ENCODE data around the gene MRPL14.
"Not testable (repeated sequence)": the region's sequence is repeated elsewhere in the genome, so short reads cannot be mapped to it uniquely, and the experiment has no call there.

The MRPL14 gene

DNA sequence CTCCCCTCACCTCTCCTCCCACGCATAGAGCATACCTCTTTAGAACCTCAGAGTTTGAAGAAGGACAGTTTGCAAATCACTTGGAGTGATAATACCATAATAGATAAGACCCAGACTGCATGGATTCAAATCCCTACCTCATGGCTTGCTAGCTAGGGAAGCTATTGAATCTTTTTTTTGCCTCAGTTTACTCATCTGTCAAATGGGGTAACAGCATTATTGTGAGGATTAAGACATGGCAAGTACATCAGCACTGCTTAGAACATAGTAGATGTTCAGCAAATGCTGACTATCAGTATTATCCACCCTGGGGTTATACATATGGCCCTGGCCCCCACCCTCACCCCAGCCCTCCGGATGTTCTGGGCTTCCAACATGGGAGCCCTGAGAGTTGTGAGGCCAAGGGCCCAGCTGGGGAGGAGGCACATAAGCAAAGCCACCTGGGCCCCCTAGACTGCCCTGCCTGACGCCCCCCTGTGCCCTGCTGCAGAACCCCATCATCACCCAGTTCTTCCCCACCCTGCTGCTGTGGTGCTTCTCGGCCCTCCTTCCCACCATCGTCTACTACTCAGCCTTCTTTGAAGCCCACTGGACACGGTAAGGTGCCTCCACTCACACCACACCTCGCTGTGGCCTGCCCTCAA, 22.2 kb upstream of the MRPL14 start:
- no peak for DNase-seq (ENCODE audit: low read depth)

DNA sequence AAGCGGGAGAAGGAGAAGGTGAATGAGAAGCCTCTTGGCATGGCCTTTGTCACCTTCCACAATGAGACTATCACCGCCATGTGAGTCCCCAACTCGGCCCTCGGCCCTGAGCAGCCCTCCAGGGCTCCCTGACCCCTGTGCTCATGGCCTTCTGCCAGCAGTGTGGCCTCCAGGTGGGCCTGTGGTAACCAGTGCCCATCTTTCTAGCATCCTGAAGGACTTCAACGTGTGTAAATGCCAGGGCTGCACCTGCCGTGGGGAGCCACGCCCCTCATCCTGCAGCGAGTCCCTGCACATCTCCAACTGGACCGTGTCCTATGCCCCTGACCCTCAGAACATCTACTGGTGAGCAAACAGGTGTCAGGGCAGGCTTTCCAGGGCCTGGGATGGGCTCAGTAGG, 21.1 kb upstream of the MRPL14 start:
- DNase-seq (ENCODE audit: low read depth): no peak

DNA sequence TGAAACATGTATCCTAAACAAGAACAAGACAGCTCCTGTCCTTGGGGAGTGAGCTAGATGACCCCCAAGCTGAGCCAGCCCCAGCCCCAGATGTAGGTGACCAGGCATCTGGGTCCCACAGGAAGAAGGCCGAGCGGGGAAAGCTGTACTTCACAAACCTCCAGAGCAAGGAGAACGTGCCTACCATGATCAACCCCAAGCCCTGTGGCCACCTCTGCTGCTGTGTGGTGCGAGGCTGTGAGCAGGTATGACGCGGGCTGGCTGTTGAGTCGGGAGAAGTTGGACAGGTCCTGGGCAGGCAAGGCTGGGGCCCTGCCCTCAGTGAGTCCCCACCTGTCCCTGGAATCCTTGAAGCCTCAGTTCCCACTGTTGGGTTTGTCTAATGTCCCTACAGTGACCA, 20.0 kb upstream of the MRPL14 start:
- no peak for DNase-seq (ENCODE audit: low read depth)

DNA sequence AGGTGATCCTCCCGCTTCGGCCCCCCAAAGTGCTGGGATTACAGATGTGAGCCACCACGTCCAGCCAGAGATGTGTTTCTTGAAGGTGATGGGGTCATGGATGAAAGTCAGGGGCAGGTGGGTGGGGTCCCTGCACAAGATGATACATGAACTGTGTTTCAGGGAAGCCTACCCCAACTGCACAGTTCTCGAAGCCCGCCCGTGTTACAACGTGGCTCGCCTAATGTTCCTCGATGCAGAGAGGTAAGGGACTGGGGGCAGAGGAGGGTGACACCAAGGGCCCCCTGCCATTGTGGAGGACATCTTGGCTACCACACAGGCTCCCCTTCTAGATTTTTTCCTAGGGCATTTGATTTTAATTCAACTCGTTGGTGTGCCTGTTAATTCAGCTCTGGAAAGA, 19.4 kb upstream of the MRPL14 start:
- DNase-seq (ENCODE audit: low read depth): no peak

DNA sequence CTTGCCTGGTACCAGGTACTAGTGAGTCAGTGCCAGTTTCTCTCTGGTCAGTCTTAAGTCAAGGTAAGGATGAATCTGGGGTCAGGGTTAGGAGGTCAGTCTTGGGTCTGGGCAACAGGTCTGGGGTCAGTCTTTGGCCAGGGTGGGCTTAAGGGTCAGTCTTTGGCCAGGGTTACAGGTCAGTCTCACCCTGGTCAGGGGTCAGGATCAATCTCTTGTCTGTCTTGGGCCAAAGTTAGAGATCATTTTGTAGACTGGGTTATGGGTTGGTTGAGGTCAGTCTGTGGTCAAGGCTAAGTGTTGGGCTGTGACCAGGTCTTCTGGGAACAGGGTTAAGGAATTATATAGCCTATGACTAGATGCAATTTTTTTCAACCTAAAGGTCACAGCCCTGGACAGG, 18.6 kb upstream of the MRPL14 start:
- no peak for DNase-seq (ENCODE audit: low read depth)

DNA sequence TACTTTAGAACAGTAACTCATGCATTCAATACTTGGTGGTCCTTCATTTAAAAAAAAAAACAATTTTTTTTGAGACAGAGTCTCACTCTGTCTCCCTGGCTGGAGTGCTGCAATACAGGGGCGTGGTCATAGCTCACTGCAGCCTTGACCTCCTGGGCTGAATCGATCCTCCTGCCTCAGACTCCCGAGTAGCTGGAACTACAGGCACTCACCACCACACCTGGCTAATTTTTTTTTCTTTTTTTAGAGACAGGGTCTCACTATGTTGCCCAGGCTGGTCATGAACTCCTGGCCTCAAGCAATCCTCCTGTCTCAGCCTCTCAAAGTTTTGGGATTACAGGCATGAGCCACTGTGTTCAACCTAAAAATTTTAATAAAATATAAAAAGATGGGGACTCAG, 17.3 kb upstream of the MRPL14 start:
- not testable (repeated sequence) for DNase-seq (ENCODE audit: low read depth)

DNA sequence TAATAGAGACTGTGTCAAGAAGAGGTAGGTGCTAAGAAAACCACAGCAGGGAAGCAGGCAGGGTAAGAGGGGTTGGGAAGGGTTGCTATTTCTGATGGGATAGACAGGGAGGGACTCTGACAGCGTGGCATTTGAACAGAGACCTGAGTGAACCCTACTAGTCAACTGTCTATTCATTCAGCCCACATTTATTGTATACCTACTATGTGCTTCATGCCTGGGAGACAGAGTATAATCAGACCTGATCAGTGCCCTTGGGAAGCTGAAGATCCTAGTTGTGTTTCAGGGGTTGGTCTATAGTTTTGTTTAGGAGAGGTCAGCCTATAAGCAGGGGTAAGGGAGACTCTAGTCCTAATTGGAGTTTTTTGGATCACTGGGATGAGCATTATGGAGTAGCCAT, 16.5 kb upstream of the MRPL14 start:
- DNase-seq (ENCODE audit: low read depth): no peak

DNA sequence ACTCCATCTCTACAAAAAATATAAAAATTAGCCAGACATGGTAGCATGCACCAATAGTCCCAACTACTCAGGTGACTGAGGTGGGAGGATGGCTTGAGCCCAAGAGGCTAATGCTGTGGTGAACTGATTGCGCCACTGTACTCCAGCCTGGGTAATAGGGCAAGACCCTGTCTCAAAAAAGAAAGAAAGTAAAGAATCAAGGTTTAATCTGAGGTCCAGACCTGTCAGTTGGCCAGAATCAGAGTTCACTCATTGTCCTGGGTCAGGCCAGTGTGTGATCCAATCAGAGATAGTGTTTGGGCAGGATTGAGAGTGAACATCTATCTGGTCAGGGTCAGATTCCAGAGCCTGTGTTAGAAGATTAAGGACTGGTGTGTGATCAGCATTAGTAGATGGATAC, 15.6 kb upstream of the MRPL14 start:
- no peak for DNase-seq (ENCODE audit: low read depth)

DNA sequence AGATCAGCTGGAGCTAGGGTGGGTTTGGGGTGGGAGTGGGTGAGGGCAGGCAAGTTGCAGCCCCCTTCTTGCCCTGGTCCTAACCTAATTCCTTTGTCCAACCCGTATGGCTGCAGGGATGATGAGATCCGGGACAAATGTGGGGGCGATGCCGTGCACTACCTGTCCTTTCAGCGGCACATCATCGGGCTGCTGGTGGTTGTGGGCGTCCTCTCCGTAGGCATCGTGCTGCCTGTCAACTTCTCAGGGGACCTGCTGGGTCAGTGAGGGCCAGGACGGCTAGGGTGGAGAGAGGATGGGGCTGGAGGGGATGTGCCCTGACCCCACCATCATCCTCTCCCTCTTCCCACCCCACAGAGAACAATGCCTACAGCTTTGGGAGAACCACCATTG, 12.1 kb upstream of the MRPL14 start:
- DNase-seq (ENCODE audit: low read depth): no peak

DNA sequence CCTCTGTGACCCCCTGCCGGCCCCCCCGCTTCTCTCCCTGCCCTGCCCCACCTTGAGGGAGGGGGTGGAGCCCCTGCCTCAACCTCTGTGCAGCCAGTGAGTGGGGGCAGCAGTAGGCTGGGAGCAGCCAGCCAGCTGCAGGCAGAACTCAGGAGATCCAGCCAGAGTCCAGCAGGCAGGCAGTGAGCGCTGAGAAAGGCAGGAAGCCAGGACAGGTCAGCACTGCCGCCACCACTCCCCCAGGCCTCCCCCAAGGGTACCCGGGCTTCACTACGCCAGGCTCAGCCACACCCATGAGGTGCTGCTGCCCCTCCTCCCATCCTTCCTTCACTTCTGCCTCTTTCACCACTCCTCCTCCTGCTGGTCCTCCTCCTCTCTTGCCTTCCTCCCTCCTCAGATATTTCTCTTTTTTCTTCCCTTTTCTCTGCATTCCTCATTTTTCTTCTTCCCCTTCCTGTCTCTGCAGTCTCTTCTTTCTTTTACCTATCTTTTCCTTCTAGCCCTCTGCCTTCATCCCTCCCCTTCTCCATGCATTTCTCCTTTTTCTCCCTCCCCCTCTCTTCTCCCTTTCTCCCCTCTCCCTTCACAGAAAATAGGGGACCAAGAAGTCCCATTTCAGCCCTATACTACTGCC, 11.6 kb upstream of the MRPL14 start:
- DNase-seq (ENCODE audit: low read depth): no peak

DNA sequence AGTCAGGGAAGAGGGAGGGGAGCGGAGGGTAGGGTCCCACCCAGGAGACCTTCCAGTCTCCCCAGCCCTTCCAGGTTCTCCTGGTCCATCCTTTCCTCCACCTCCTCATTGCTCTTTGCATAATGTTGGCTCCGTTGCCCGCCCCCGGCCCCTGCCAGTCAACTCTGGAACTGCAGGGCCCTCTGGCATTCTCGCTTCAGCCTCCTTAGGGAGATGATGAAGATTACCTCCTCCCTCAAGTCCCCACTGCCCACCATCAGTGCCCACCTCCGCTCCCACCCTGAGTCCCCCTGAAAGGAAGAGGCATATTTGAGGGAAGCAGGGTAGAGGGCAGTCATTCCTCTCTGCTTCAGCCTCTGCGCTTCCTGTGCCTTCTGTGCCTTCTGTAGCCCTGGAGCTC, 8.6 kb upstream of the MRPL14 start:
- no peak for DNase-seq (ENCODE audit: low read depth)

DNA sequence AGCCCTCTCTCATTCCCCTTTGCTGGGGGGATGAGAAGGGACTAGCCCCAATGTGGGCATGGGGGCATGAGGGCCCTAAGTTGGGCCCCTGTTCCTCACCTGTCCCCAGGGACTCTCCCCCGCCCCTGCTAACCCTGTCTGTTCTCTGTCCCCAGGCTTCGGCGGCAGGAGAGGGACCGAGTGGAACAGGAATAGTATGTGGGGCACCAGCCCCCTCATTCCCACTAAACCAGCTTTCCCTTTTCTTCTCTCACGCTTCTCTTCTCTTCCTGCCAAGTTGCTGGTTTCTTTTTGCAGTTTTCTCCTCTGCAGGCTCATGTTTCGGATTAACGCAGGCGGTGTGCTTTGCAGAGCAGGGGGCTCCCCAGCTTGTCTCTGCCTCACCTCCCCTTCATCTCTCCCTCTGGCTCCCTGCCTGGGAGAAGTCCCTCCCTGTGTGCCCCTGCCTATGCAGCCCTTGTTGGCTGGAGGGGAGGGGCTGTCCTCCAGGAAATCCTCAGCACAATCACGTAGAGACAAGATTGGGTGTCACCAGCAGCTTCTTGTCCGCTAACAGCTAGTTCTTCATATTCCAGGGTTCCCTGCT, 8.0 kb upstream of the MRPL14 start:
- no peak for DNase-seq (ENCODE audit: low read depth)

DNA sequence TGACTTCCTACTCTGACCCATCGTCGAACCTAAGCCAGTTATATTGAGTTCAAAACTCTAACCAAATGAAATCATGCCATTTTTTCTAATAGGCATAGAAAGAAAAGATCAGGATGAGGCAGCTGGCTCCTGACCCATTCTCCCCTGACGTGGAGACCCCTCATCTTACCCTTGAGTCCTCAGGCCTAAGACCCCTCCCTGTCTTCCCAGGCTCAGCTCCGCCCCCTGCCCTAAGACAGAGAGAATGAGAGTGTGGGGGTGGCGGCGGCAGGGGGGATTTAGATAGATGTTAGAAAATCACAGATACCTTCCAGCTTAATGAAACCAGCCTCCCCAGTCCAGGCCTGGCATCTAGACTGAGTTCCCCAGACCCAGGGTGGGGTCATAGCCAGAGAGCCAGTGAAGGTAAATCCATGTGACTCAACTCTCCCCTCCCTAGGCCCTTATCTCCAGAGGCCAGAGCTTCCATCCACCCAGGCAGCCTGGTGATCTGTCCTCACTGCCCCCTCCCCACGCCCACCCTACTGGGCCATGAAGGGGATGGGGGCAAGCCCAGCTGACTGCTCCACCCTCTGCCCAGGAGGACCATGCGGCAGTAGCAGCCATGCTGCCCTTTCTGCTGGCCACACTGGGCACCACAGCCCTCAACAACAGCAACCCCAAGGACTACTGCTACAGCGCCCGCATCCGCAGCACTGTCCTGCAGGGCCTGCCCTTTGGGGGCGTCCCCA, 6.9 kb upstream of the MRPL14 start:
- no peak for DNase-seq (ENCODE audit: low read depth)

DNA sequence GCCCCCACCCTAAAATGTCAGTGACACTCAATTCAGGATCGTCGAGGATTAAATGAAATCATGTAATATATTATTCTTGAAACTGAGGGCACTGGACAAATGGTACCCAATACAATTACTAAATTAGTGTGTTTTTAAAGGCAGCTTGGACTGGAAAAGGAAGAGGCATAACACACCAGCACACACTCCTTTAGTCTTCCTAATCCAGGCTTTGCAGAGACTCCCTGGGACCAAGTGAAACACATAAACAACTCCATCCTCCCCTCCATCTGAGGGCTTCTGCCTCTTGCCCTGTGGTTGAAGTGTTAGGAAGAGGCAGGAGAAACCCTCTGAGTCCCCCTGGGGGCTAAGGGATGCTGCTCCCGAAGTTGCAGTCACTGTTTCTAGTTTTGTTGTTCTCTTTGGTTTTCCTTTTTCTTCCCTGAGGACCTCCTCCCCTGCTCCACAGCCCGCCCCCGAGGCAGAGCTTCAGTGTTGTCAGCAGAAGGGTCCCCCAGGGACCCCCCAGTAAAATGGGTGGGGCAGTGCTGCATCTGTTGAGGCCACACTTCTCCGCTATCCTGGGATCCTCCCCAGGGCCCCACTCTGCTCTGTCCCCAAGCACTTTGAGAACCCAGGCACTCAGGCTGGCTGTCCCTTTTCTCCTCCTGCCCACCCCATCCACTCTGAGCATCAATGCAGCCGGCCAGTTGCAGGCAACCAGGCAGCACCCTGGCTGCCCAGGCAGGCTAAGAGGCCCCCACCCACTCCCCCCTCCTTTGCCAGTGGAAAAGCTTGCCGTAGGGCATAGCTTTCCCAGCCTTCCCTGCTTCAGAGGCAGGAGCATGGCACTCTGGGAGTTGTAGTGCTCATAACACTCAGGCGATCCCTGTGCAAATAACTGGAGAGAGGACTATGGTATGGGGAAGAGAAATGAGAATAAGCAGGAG, 6.0 kb upstream of the MRPL14 start:
- DNase-seq (ENCODE audit: low read depth): peak; percentile 74

DNA sequence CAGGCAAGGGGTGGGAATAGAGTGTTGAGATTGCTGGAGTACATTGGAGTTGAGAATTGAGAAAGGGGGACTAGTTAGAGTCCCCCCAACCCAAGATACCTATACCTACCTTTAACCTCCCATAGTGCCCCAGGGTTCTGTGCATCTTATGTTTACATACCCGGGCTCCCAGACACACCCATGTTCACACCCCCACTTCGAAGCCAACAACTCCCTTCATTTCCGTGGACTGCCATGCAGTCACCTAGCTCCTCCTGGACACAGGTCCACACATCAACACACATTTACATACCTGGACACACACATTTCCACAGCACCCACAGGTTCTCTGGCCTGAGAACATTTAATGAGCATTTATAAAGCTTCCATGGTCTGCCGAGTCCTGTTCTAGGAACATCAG, 5.2 kb upstream of the MRPL14 start:
- DNase-seq (ENCODE audit: low read depth): no peak

DNA sequence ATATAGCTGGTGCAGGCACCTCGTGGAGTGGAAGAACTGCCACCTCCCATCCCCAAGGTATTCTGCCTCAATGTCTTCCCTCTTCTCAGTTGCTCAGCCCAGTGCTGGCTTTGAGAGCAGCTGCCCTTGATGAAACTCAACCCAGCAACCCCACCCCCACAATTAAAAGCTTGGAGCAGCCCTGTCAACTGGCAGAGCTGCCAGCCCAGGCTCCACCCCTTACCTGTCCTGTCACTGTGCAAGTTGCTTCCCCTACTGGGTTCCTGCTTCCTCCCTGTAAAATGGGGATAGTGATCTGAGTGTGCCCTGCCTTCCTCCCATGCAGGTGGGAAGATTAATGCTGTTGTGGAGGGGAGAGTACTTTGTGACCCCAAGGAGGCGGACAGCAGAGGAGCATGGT, 4.6 kb upstream of the MRPL14 start:
- no peak for DNase-seq (ENCODE audit: low read depth)

DNA sequence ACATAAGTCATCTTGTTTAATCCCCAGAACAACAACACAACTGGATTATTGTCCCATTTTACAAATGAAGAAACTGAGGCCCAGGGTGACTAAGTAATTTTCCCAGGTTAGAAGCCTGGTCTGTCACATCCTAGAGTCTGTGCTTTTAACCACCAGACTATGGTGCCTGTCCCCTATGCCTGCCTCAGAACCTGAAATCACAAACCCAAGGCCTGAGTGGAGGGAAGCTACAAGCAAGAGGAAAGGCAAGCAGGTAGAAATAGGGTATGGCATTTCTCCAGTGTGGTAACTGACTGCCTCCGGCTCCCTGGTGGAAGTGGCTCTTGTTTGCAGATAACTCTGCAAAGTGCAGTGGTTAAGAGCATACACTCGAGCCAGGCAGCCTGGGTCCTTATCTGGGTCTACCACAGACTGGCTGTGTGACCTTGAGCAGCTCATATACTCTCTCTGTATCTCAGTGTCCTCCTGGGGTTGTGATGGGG, 2.6 kb upstream of the MRPL14 start:
- no peak for DNase-seq (ENCODE audit: low read depth)

DNA sequence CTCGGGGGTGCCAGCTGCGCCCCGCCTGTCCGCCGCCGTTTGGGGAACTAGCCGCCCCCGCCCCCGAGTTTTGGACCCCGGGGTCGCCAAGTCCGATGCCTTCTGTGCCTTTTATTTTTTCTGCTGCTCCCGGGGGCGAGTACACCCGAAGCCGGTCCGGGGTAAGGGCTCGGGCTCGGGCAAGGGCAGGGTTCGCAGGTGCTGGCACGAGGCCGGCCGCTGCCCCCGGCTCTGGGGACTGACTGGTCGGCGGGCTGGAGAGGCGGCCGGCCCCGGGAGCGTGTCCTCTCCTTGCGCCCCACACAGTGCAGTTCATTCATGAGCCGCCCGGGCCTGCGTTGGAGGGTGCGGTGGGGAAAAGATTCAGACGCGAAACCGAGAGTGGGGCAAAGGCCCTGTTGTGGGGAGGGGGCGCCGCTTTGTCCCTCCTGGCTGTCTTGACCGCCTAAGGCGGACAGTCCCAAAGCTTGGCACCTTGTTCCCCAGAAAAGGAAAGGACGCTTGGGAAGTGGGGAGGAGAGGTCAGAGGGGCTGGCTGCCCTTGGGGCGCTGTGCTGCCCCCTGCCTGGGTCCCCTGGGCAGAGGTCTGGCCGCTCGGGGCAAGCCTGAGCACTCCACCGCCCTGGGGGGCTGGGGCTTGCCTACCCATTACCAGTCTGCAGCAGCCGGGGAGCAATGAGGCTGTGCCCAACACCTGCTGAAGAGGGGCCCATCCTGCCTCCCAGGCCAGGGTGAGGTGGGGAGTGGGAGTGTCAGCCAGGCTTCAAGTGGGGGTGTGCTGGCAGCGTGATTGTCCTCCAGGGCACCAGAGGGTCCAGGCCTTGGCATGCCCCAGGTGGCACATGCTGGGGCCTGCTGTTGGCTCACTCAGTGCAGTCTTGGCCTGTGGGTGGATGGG, 1.0 kb upstream of the MRPL14 start:
- DNase-seq (ENCODE audit: low read depth): peak; percentile 57

DNA sequence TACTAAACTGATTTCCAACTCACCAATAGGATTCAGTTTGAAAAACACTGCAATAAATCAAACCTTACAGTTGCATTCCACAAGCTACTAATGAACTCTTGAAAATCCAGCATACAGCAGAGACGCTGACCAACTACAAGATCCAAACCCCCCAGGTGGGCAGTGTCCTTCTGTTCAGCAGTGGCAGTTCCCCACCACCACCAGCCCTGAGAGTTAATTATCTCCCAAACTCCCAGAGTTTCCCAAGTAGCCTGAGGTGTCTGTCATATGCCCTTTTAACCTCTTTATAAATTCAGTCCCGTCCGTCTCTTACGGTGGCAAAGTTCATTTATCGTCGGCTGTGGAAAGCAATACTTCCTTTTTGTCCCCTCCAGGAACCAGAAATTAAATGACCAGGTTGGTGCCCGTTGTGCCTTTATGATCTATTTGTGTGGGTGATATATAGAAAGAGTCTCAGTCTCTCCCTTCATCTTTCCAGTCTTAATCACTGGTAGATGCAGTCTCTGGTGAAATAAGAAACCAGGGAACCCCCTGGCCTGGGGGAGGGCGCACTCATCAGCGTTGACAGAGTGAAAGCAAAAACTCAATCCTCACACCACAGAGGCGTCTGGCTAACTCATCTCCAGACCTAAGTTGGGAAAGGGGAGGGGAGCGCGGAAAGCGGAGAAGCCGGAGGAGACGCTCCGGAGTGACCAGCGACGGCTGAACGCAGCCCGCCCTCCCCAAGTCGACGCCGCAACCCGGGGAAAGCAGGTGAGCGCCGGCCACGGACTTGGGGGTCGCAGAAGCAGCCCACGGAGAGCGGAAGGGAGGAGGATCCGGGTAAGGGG, 717 bp downstream of the MRPL14 start:
- DNase-seq (ENCODE audit: low read depth): peak; percentile 83

DNA sequence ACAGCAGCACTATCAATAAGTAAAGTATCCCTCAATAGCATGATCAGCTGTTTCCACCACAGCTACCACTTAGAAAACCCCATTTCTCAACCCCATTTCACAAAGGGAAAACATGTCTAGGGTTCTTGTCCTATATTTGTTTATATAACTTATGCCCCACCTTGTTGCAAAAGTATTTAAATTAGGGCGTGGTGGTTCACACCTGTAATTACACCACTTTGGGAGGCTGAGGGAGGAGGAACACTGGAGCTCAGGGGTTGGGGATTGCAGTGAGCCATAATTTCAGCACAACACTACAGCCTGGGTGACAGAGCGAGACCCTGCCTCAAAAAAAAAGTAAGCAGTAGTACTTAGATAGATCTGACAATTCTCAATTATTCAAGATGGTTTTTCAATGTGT, 3.7 kb downstream of the MRPL14 start:
- DNase-seq (ENCODE audit: low read depth): no peak
